COLO829 (cell line): Measurements from ENCODE around the gene MTARC2.
"Not testable (repeated sequence)": the region's sequence is repeated elsewhere in the genome, so short reads cannot be mapped to it uniquely, and the experiment has no call there.

Source experiments
- DNase-seq: peaks from one replicate; pipeline ENCODE4 v3.0.0; 2012; ENCODE audit warnings: low spot score

MTARC2 gene

GRCh38 chr1:220732621-220733020 lies 15.5 kb upstream of the MTARC2 start:
- DNase-seq = no peak

- peak; percentile 93 for DNase-seq
Measured at GRCh38 chr1:220733086-220733601, 15.0 kb upstream of the MTARC2 start.

- no peak for DNase-seq
Measured at GRCh38 chr1:220734571-220735326, 13.4 kb upstream of the MTARC2 start.

GRCh38 chr1:220736283-220736682 lies 11.8 kb upstream of the MTARC2 start:
- not testable (repeated sequence) for DNase-seq

- DNase-seq = no peak
Measured at GRCh38 chr1:220741349-220741748, 6.8 kb upstream of the MTARC2 start.

GRCh38 chr1:220741825-220742224 lies 6.3 kb upstream of the MTARC2 start:
- no peak for DNase-seq

- no peak for DNase-seq
Measured at GRCh38 chr1:220742520-220742919, 5.6 kb upstream of the MTARC2 start.

GRCh38 chr1:220746851-220747250 lies 1.3 kb upstream of the MTARC2 start:
- DNase-seq = no peak

GRCh38 chr1:220747437-220748088 lies 559 bp upstream of the MTARC2 start:
- no peak for DNase-seq

GRCh38 chr1:220748936-220749335 lies 814 bp downstream of the MTARC2 start:
- no peak for DNase-seq

GRCh38 chr1:220750131-220750515 lies 2.0 kb downstream of the MTARC2 start:
- DNase-seq = no peak

- no peak for DNase-seq
Measured at GRCh38 chr1:220751111-220751510, 3.0 kb downstream of the MTARC2 start.

- no peak for DNase-seq
Measured at GRCh38 chr1:220754212-220754917, 6.2 kb downstream of the MTARC2 start.

- no peak for DNase-seq
Measured at GRCh38 chr1:220754918-220755295, 6.8 kb downstream of the MTARC2 start.

GRCh38 chr1:220755309-220755708 lies 7.2 kb downstream of the MTARC2 start:
- no peak for DNase-seq

GRCh38 chr1:220757441-220757840 lies 9.3 kb downstream of the MTARC2 start:
- DNase-seq = no peak

- no peak for DNase-seq
Measured at GRCh38 chr1:220759147-220759546, 11.0 kb downstream of the MTARC2 start.

- no peak for DNase-seq
Measured at GRCh38 chr1:220761688-220762427, 13.7 kb downstream of the MTARC2 start.

- DNase-seq = no peak
Measured at GRCh38 chr1:220764757-220765156, 16.6 kb downstream of the MTARC2 start.

GRCh38 chr1:220767312-220768125 lies 19.4 kb downstream of the MTARC2 start:
- DNase-seq = no peak

GRCh38 chr1:220768126-220768601 lies 20.0 kb downstream of the MTARC2 start:
- DNase-seq = no peak
